Mesothelial cell of epicardium (in vitro differentiated cells): ENCODE data around the gene DNASE1L2. TPM values are rescaled to one million over a fixed set of nuclear protein-coding genes. Genes with fewer than 3 reads are reported as not detected.

Source experiments
- DNase-seq, 2 experiments: peaks; one replicate each; pipeline ENCODE4 v3.0.0; 2021; ENCODE audit warnings: low spot score in 2 of 2; ENCODE audit not compliant: unreplicated experiment in 2 of 2
- H3K27ac Mint-ChIP-seq: 2 replicates; pipeline ENCODE4 v1.8.0; 2021; ENCODE audit warnings: mixed read lengths
- H3K27me3 Mint-ChIP-seq: 2 replicates; pipeline ENCODE4 v1.8.0; 2021; ENCODE audit warnings: low read depth, mixed read lengths
- H3K36me3 Mint-ChIP-seq: 2 replicates; pipeline ENCODE4 v1.8.0; 2021; ENCODE audit warnings: mixed read lengths
- H3K4me1 Mint-ChIP-seq: 2 replicates; pipeline ENCODE4 v1.8.0; 2021; ENCODE audit warnings: mixed read lengths
- H3K4me3 Mint-ChIP-seq: 2 replicates; pipeline ENCODE4 v1.8.0; 2021; ENCODE audit warnings: mild to moderate bottlenecking, moderate library complexity, mixed read lengths
- H3K9me3 Mint-ChIP-seq: 2 replicates; pipeline ENCODE4 v1.8.0; 2021; ENCODE audit warnings: mixed read lengths
- total RNA-seq: library from RNA; stranded (reverse); gene quantifications from 3 replicates; pipeline ENCODE4 v1.2.1, GENCODE V29; 2021
- TF ChIP-seq, protein P1 (sequence below): fragments of 200-600 bp; sonication (generic); IDR thresholded peaks from one replicate; pipeline ENCODE4 v1.5.0; 2021; ENCODE audit warnings: antibody characterized with exemption; ENCODE audit not compliant: unreplicated experiment

DNASE1L2 gene
- total RNA-seq, 1 donor from 2014 or later, result 1.0 TPM

DNA sequence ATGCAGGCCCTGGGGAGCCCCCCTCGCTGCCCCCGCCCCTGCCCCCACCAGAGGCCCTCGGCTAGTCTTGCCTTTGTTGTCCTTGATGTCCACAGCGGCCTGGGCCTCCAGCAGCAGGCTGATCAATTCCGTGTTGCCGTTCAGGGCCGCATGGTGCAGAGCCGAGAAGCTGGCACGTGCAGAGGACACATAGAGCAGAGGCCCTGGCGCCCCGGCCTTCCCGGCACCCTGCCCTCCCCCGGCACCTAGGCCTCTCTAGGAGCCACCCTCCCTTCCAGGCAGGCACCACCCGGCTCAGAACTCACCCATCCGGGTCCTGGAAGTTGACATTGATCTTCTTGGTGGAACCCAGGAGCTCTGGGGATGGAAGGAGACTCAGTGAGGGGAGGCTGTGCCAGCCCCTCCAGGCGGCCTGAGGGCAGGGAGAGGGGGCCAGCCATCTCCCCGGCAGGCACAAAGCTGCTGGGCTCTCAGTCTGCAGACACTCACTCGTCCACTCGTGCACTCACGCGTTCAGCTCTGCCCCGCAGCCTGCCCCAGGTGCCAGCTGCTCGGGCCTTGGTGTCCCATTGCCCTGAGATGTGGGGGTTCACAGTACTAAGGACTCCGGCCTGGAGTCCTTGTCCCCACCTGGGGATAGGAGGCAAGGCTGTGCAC, 46.1 kb upstream of the DNASE1L2 start:
- TF ChIP-seq, protein P1, sequence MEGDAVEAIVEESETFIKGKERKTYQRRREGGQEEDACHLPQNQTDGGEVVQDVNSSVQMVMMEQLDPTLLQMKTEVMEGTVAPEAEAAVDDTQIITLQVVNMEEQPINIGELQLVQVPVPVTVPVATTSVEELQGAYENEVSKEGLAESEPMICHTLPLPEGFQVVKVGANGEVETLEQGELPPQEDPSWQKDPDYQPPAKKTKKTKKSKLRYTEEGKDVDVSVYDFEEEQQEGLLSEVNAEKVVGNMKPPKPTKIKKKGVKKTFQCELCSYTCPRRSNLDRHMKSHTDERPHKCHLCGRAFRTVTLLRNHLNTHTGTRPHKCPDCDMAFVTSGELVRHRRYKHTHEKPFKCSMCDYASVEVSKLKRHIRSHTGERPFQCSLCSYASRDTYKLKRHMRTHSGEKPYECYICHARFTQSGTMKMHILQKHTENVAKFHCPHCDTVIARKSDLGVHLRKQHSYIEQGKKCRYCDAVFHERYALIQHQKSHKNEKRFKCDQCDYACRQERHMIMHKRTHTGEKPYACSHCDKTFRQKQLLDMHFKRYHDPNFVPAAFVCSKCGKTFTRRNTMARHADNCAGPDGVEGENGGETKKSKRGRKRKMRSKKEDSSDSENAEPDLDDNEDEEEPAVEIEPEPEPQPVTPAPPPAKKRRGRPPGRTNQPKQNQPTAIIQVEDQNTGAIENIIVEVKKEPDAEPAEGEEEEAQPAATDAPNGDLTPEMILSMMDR, result no peak
- H3K27me3 Mint-ChIP-seq, result peaks cover 7% of the 10 kb centered on the region
- DNase-seq, result no peak
- no peaks in the 10 kb centered on the region for H3K36me3 Mint-ChIP-seq
- peaks cover 8% of the 10 kb centered on the region for H3K4me1 Mint-ChIP-seq
- H3K27ac Mint-ChIP-seq, result no peak overlapping the region
- no peaks in the 10 kb centered on the region for H3K9me3 Mint-ChIP-seq
- H3K4me3 Mint-ChIP-seq, result no peak overlapping the region

DNA sequence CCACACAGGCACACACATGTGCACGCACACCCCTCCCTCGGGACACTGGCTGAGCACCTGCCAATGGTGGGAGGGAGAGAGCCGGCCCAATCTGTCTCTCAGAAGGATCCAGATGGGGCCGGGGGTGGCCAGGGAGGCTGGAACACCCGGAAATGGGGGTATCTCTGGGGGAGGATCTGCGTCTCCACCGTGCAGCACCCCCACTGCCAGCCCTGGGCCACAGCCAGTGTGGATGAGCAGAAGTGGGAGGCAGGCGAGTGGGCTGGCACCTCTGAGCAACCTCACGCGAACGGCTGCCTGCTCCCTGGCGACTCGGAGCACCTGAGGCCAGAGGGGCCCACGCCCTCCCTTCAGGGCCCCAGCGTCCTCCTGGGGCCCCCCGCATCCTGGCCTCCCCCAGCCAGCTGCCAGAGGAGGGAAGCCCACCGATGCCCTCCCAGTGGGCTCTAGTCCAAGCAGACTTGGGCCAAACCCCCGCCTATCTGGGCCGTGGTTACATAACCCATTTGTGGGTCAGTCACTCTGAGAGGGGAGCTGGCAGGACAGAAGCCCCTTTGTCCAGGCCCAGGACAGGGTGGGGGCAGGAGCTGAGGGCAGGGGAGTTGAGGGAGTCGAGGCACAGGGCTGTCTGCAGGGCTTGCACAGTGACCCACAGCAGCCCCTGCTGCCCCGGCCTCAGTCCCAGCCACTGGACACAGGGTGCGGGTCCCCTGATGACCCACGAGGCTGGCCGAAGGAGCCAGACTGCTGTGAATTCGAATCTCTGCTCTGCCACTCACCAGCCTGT, 45.4 kb upstream of the DNASE1L2 start:
- H3K4me3 Mint-ChIP-seq, result no peak overlapping the region
- H3K4me1 Mint-ChIP-seq, result peaks cover 10% of the 10 kb centered on the region
- no peaks in the 10 kb centered on the region for H3K9me3 Mint-ChIP-seq
- DNase-seq, result no peak
- TF ChIP-seq, protein P1, result no peak
- H3K36me3 Mint-ChIP-seq, result no peaks in the 10 kb centered on the region
- H3K27me3 Mint-ChIP-seq, result peaks cover 10% of the 10 kb centered on the region
- no peak overlapping the region for H3K27ac Mint-ChIP-seq

DNA sequence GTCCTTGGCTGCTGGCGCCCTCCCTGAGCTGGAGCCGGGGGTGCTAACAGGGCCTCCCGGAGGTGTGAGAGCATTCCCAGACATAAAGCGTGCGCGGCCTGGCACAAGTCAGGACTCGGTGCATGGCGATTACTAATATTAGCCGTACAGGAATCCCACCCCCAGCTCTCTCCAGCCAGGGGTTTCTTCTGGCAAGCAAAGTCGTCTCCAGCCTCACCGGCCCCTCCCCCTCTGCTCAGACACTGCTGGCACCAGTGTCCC, 44.9 kb upstream of the DNASE1L2 start:
- Mint-ChIP-seq H3K4me3 (no peak overlapping the region), H3K36me3 (no peaks in the 10 kb centered on the region), H3K27ac (no peak overlapping the region), H3K4me1 (peaks cover 10% of the 10 kb centered on the region), H3K27me3 (peaks cover 10% of the 10 kb centered on the region), H3K9me3 (no peaks in the 10 kb centered on the region)
- TF ChIP-seq, protein P1, result no peak
- DNase-seq, result no peak

DNA sequence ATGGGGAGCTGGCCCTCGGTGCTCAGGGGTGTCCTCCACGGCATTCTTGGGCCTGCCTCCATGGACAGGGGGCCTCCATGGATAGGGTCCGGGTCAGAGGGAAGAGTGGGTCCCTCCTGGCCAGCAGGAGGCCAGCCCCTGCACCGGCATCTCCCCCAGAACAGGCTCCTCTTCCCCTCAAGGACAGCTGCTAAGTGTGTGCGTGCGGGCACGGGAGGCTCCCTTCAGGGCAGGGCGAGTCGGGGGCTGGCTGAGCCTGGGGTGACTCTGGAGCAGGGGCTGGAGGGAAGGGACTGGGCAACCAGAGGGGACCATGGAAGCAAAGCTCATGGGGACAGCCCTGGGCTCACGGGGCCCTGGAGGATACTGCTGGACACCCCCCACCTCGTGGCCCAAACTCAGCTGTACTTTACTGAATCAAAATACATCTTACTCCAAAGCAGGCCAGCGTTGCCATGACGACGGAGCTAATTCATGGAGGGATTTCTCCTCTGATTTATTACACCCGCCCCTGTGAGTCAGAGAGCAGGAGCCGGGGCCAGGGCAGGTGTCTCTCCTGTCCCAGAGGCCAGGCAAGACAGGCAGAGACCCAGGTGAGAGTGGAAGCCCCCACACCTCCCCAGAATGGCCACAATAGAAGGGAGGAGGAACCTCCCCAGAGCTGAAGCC, 41.9 kb upstream of the DNASE1L2 start:
- Mint-ChIP-seq H3K36me3 (no peaks in the 10 kb centered on the region), H3K4me3 (peak overlapping the region; percentile 61), H3K9me3 (no peaks in the 10 kb centered on the region), H3K27ac (no peak overlapping the region), H3K4me1 (peaks cover 10% of the 10 kb centered on the region), H3K27me3 (peaks cover 33% of the 10 kb centered on the region)
- TF ChIP-seq, protein P1, result no peak
- no peak for DNase-seq

DNA sequence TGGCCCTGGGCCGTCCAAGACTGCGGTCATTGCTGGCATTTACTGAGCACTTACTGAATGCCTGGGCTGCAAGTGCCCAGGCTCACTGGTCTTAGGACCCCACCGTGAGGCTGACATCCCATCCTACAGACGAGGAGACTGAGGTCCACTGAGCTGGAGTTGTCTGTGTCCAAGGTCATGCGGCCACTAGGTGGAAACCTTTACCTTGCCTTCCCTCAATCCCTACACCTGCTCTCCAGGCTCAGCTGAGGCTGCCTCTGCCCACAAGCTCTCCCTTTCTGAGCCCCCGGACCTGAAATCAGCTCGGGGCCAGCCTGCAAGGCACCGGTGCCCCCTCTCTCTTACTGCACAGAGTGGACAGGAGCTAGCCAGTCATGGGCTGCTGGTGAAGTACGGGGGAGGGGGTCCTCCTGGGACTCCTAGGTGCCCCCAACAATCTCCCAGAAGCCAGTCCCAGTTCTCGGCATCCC, 41.4 kb upstream of the DNASE1L2 start:
- DNase-seq, result no peak
- no peaks in the 10 kb centered on the region for H3K36me3 Mint-ChIP-seq
- H3K4me3 Mint-ChIP-seq, result peak overlapping the region; percentile 61
- no peak overlapping the region for H3K27ac Mint-ChIP-seq
- peaks cover 36% of the 10 kb centered on the region for H3K27me3 Mint-ChIP-seq
- no peaks in the 10 kb centered on the region for H3K9me3 Mint-ChIP-seq
- peaks cover 10% of the 10 kb centered on the region for H3K4me1 Mint-ChIP-seq
- TF ChIP-seq, protein P1, result no peak
